Kidney tubule cell (primary cell): ENCODE data around the gene PSEN1.
"Not testable (repeated sequence)": the region's sequence is repeated elsewhere in the genome, so short reads cannot be mapped to it uniquely, and the experiment has no call there.

Experiments
- DNase-seq: peaks from one replicate; pipeline ENCODE4 v3.0.0-alpha.2; 2018; ENCODE audit warnings: low spot score

The PSEN1 gene

GRCh38 chr14:73166399-73166798 is 30.1 kb downstream of the PSEN1 start:
- no peak for DNase-seq

DNA sequence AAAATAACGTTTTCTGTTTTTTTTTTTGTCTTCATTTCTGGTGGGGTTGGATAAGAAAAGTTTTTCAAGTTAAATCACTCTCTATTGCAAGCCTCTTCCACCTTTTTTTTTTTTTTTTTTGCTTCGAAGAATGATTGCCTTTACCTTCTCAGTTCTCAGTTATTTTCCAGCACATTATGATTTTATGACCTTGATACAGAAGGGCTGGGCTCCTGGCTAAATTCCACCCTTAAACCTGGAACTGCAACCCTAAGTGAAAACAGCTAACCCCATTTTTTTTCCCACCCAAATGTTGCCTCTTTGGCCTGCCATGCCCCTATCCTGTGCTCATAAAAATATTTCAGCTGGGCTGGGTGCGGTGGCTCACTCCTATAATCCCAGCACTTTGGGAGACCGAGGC is 31.4 kb downstream of the PSEN1 start:
- no peak for DNase-seq

DNA sequence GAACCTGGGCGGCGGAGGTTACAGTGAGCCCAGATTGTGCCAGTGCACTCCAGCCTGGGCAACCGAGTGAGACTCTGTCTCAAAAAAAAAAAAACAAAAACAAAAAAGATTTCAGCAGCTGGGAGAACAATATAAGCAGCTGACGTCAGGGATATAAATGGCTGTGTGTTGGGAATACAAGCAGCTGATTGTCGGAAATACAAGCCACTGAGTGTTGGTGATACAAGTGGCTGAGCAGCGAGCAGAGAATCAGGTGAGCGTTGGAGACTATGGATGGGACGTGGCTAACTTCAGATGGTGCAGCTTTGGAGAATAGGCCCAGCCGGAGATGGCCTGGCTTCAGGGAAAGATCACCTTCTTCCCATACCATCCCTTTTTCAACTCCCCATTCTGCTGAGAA is 32.0 kb downstream of the PSEN1 start:
- no peak for DNase-seq

- DNase-seq, result no peak
Measured at GRCh38 chr14:73168691-73169090, 32.4 kb downstream of the PSEN1 start.

DNA sequence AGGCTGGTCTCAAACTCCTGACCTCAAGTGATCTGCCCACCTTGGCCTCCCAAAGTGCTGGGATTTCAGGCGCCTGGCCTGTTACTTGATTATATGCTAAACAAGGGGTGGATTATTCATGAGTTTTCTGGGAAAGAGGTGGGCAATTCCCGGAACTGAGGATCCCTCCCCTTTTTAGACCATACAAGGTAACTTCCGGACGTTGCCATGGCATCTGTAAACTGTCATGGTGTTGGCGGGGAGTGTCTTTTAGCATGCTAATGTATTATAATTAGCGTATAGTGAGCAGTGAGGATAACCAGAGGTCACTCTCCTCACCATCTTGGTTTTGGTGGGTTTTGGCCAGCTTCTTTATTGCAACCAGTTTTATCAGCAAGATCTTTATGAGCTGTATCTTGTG is 33.5 kb downstream of the PSEN1 start:
- DNase-seq, result not testable (repeated sequence)

DNA sequence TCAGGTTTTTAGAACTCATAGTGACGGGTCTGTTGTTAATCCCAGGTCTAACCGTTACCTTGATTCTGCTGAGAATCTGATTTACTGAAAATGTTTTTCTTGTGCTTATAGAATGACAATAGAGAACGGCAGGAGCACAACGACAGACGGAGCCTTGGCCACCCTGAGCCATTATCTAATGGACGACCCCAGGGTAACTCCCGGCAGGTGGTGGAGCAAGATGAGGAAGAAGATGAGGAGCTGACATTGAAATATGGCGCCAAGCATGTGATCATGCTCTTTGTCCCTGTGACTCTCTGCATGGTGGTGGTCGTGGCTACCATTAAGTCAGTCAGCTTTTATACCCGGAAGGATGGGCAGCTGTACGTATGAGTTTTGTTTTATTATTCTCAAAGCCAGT is 34.4 kb downstream of the PSEN1 start:
- no peak for DNase-seq

DNA sequence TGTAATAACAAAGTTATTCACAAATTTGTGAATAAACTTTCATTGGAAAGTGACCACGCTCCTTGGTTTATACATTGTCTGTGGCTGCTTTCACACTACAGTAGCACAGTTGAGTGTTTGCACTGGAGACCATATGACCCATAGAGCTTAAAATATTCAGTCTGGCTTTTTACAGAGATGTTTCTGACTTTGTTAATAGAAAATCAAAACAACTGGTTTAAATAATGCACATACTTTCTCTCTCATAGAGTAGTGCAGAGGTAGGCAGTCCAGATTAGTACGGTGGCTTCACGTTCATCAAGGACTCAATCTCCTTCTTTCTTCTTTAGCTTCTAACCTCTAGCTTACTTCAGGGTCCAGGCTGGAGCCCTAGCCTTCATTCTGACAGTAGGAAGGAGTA is 36.2 kb downstream of the PSEN1 start:
- DNase-seq, result no peak

DNA sequence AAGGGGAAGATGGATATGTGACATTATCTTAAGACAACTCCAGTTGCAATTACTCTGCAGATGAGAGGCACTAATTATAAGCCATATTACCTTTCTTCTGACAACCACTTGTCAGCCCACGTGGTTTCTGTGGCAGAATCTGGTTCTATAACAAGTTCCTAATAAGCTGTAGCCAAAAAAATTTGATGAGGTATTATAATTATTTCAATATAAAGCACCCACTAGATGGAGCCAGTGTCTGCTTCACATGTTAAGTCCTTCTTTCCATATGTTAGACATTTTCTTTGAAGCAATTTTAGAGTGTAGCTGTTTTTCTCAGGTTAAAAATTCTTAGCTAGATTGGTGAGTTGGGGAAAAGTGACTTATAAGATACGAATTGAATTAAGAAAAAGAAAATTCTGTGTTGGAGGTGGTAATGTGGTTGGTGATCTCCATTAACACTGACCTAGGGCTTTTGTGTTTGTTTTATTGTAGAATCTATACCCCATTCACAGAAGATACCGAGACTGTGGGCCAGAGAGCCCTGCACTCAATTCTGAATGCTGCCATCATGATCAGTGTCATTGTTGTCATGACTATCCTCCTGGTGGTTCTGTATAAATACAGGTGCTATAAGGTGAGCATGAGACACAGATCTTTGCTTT is 36.9 kb downstream of the PSEN1 start:
- DNase-seq, result peak; percentile 35

DNA sequence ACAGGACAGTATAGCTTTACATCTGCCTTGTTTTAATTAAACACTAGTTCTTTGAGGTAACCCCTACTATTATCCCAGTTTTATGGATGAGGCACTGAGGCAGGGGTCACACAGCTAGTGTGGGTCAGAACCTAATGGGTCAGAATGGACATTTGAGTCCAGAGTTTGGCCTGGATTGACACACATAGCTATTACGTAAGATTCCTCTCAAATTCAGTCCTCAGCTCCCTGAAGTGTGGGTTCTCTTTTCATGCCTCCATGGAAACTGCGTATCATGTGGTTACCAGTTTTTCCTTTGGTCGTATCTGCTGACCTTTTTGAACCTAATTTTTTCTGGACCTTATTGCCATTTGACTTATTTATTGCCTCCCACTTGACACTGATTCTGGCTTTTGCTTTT is 40.4 kb downstream of the PSEN1 start:
- DNase-seq, result no peak

GRCh38 chr14:73180385-73180805 is 44.1 kb downstream of the PSEN1 start:
- peak; percentile 43 for DNase-seq

GRCh38 chr14:73180969-73181368 is 44.7 kb downstream of the PSEN1 start:
- not testable (repeated sequence) for DNase-seq

DNA sequence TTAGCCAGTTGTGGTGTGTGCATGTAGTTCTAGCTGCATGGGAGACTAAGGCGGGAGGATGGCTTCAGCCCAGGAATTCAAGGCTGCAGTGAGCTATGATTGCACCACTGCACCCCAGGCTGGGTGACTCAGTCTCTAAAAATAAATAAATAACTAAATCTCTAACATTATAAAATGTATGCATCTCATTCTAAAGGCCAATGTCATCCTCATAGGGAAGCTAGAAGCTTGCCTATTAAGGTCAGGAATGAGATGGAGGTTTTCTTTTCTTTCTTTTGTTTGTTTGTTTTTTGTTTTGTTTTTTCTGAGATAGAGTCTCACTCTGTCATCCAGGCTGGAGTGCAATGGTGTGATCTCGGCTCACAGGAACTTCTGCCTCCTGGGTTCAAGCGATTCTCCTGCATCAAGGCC is 52.2 kb downstream of the PSEN1 start:
- peak; percentile 65 for DNase-seq

DNA sequence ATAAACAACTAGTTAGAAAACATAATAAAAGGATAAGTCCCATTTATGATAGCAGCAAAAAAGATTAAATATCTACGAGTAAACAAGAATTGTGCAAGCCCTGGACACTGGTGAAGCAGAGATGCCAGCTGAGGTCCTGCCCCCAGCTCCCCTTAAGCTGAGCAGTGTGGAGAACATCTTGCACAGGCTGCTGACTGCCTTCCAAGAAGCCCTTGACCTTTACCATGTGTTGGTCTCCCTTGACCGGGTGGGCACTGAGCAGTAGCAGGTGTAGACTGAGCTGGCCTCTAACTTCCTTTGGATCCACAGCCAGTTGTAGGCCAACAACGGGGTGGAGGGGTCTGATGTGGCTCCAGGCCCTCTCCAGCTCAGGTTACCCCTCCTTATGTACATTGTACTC is 53.3 kb downstream of the PSEN1 start:
- no peak for DNase-seq

DNA sequence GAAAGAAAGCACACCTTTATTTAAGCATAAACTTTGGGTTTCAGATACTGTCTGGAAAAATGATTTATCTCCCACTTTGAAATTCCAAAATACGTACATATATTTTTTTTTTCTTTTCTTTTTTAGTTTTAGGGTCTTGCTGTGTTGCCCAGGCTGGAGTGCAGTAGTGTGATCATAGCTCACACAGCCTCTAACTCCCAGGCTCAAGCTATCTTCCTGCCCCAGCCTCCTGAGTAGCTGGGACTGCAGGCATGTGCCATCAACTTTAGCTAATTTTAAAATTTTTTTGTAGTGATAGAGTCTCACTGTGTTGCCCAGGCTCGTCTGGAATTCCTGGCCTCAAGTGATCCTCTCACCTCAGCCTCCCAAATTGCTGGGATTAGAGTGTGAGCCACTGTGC is 55.1 kb downstream of the PSEN1 start:
- no peak for DNase-seq

DNA sequence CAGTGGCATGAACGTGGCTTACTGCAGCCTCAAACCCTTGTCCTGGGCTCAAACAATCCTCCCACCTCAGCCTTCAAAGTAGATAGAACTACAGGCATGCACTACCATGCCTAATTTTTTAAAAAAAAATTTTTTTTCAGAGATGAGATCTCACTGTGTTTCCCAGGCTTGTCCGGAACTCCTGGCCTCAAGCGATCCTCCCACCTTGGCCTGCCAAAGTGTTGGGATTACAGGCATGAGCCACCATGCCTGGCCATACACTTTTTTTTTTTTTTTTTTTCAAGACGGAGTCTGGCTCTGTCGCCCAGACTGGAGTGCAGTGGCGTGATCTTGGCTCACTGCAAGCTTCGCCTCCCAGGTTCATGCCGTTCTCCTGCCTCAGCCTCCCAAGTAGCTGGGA is 58.0 kb downstream of the PSEN1 start:
- DNase-seq, result not testable (repeated sequence)

GRCh38 chr14:73198253-73198652 is 61.9 kb downstream of the PSEN1 start:
- no peak for DNase-seq

DNA sequence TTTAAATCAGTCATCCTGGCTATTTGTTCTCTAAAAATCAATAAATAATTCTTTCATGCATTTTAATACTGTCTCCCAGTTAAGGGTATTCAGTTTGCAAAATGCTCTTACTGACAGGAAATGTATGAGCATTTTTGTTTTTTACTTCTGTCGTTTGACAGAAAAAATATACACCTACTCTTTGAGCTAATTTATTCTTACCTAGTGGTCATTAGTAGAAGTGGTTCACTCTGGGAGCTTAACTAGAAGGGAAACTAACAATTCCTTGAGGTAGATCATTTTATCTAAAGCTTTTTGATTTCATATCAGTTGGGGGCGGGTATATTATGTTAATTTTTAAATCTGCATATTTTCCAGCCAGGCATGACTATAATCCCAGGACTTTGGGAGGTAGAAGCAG is 67.2 kb downstream of the PSEN1 start:
- DNase-seq, result no peak

- DNase-seq, result no peak
Measured at GRCh38 chr14:73207615-73208014, 71.3 kb downstream of the PSEN1 start.

GRCh38 chr14:73208390-73208789 is 72.1 kb downstream of the PSEN1 start:
- no peak for DNase-seq

GRCh38 chr14:73208846-73209245 is 72.5 kb downstream of the PSEN1 start:
- DNase-seq, result no peak

DNA sequence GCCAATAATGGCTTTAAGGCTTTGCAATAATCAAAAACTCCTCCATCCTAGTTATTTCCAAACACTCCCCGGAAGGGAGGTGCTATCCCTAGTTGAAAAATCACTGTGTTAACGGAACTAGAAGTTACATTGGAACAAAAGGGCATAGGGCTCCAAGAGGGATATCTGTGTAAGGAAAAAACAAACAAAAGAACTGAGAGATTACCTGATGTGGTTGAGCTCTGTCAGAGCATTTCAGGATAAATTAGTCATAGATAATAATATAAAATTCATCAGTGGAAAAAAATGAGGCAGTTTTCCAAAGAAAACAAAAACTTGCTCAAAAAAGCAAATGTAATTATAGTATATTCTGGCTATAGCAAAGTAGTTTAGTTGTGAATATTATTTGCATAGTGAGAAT is 73.6 kb downstream of the PSEN1 start:
- no peak for DNase-seq

DNA sequence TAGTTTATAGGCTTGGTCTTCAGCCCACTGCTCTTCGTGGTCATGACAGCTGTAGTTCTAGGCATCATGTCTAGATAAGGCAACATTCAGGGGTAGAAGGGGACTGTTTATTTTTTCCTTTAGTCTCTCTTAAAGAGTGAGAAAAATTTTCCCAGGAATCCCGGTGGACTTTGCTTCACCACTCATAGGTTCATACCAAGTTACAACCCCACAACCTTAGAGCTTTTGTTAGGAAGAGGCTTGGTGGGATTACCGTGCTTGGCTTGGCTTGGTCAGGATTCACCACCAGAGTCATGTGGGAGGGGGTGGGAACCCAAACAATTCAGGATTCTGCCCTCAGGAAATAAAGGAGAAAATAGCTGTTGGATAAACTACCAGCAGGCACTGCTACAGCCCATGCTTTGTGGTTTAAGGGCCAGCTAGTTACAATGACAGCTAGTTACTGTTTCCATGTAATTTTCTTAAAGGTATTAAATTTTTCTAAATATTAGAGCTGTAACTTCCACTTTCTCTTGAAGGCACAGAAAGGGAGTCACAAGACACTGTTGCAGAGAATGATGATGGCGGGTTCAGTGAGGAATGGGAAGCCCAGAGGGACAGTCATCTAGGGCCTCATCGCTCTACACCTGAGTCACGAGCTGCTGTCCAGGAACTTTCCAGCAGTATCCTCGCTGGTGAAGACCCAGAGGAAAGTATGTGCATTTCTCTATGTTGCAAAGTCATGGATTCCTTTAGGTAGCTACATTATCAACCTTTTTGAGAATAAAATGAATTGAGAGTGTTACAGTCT is 75.1 kb downstream of the PSEN1 start:
- no peak for DNase-seq

DNA sequence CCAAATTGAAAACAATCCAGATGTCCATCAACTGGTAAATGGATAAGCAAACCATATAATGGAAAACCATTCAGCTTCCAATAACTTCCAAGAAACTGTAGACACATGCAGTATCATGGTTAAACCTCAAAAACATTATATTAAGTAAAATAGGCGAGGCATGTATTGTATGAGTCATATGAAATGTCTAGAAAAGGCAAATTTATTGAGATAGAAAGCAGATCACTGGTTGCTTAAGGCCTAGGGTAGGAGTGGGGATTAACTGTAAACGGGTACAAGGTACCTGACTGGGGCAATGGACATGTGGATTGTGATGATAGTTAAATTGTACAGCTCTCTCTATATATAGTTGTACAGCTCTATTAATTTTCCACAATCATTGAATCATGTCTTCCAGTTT is 79.7 kb downstream of the PSEN1 start:
- no peak for DNase-seq

DNA sequence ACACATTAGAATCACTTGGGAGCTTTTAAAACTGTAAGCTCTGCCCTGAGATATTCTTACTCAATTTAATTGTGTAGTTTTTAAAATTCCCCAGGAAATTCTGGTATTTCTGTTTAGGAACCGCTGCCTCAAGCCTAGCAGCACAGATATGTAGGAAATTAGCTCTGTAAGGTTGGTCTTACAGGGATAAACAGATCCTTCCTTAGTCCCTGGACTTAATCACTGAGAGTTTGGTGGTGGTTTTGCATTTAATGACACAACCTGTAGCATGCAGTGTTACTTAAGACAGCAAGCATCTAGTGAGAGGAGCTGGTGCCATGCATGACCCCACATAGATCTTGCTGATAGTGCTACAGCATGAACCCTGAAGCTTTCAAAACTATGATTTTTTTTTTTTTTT is 81.1 kb downstream of the PSEN1 start:
- DNase-seq, result no peak
